OCI-LY1 (cell line): ENCODE data around the gene KRT32.

ENCODE experiments used
- H2AFZ ChIP-seq: fragments of 200-600 bp; sonication (generic), shearing (Covaris generic); 2 replicates; pipeline ENCODE4 v1.6.0; 2014; ENCODE audit warnings: antibody characterized with exemption, mild to moderate bottlenecking, low read length
- H3F3A ChIP-seq: fragments of 200-600 bp; sonication (generic), shearing (Covaris generic); 2 replicates; pipeline ENCODE4 v1.6.0; 2014; ENCODE audit warnings: mild to moderate bottlenecking, antibody characterized with exemption, low read length, moderate library complexity; ENCODE audit not compliant: insufficient read depth
- H3K27ac ChIP-seq: fragments of 200-600 bp; sonication (generic); 2 replicates; pipeline ENCODE4 v1.5.1; 2014; ENCODE audit warnings: low read length, mixed run types, mild to moderate bottlenecking, low read depth; ENCODE audit not compliant: poor library complexity, severe bottlenecking
- H3K27me3 ChIP-seq: fragments of 200-600 bp; sonication (generic); 2 replicates; pipeline ENCODE4 v1.6.0; 2014; ENCODE audit warnings: antibody characterized with exemption, mild to moderate bottlenecking, low read length, moderate library complexity; ENCODE audit not compliant: insufficient read depth
- H3K36me3 ChIP-seq: fragments of 200-600 bp; sonication (generic); 2 replicates; pipeline ENCODE4 v1.6.1; 2014; ENCODE audit warnings: mild to moderate bottlenecking, antibody characterized with exemption, low read length, moderate library complexity, mixed read lengths; ENCODE audit not compliant: insufficient read depth
- H3K4me1 ChIP-seq: fragments of 200-600 bp; sonication (generic); 2 replicates; pipeline ENCODE4 v1.5.1; 2014; ENCODE audit warnings: mild to moderate bottlenecking, low read length, moderate library complexity; ENCODE audit not compliant: insufficient read depth, severe bottlenecking
- H3K4me2 ChIP-seq: fragments of 200-600 bp; sonication (generic), shearing (Covaris generic); 2 replicates; pipeline ENCODE4 v1.6.1; 2014; ENCODE audit warnings: low read length
- H3K4me3 ChIP-seq: fragments of 200-600 bp; sonication (generic); 2 replicates; pipeline ENCODE4 v1.5.1; 2014; ENCODE audit warnings: low read length, low read depth, mild to moderate bottlenecking, mixed read lengths; ENCODE audit not compliant: poor library complexity, severe bottlenecking
- H3K79me2 ChIP-seq: fragments of 200-600 bp; shearing (Covaris generic); 2 replicates; pipeline ENCODE4 v1.6.1; 2016; ENCODE audit warnings: mixed run types, low read length, mixed read lengths; ENCODE audit not compliant: insufficient read depth
- H3K9ac ChIP-seq: fragments of 200-600 bp; sonication (generic), shearing (Covaris generic); 2 replicates; pipeline ENCODE4 v1.6.1; 2014; ENCODE audit warnings: mild to moderate bottlenecking, low read length, mixed read lengths
- H3K9me2 ChIP-seq: fragments of 200-600 bp; sonication (generic), shearing (Covaris generic); 2 replicates; pipeline ENCODE4 v1.6.1; 2014; ENCODE audit warnings: low read depth, mild to moderate bottlenecking, low read length, mixed read lengths
- H3K9me3 ChIP-seq: fragments of 200-600 bp; shearing (Covaris generic); 2 replicates; pipeline ENCODE4 v1.6.1; 2014; ENCODE audit warnings: low read length, mixed read lengths
- H4K20me1 ChIP-seq: fragments of 200-600 bp; sonication (generic), shearing (Covaris generic); 2 replicates; pipeline ENCODE4 v1.6.0; 2016; ENCODE audit warnings: mild to moderate bottlenecking, low read length; ENCODE audit not compliant: insufficient read depth
- CTCF ChIP-seq: fragments of 200-600 bp; sonication (generic), shearing (Covaris generic); IDR thresholded peaks from 2 replicates; pipeline ENCODE4 v1.5.1; 2017; ENCODE audit warnings: mild to moderate bottlenecking, antibody characterized with exemption, low read length, moderate library complexity, mixed read lengths
- EZH2 ChIP-seq: fragments of 200-600 bp; sonication (generic), shearing (Covaris generic); IDR thresholded peaks from 2 replicates; pipeline ENCODE4 v1.8.0; 2017; ENCODE audit warnings: borderline replicate concordance, mixed run types, mild to moderate bottlenecking, antibody characterized with exemption, low read length, moderate library complexity, mixed read lengths

The KRT32 gene

GRCh38 chr17:41440531-41441033, 26.6 kb downstream of the KRT32 start, which contains the start of gene KRT38:
Gene KRT38, minus strand, starts transcription at chr17:41440983. Its CDS starts 62 bp downstream, at chr17:41440921.
- TF ChIP-seq CTCF (no peak), EZH2 (no peak)
- Histone ChIP-seq H3F3A (no peaks in the 10 kb centered on the region), H3K9me3 (no peaks in the 10 kb centered on the region), H3K27me3 (0 out of 2 replicates have a peak, but pooled peaks cover 4% of the 10 kb centered on the region), H3K9ac (no peak within 1 kb of the TSS), H3K4me3 (no peak within 1 kb of the TSS), H2AFZ (no peak within 1 kb of the TSS), H3K4me1 (no peaks in the 10 kb centered on the region), H3K9me2 (no peaks in the 10 kb centered on the region), H3K79me2 (no peaks in the 10 kb centered on the region), H3K36me3 (no peaks in the 10 kb centered on the region), H3K4me2 (no peak within 1 kb of the TSS), H3K27ac (no peak within 1 kb of the TSS), H4K20me1 (no peaks in the 10 kb centered on the region; the same call in 1 of the 2 replicates)

GRCh38 chr17:41439375-41439774, 27.8 kb downstream of the KRT32 start:
- TF ChIP-seq EZH2 (no peak), CTCF (no peak)
- Histone ChIP-seq H3K9me2 (no peaks in the 10 kb centered on the region), H3K9me3 (no peaks in the 10 kb centered on the region), H3K79me2 (no peaks in the 10 kb centered on the region), H3F3A (no peaks in the 10 kb centered on the region), H4K20me1 (no peaks in the 10 kb centered on the region; the same call in 1 of the 2 replicates), H3K27ac (no peak overlapping the region), H3K27me3 (0 out of 2 replicates have a peak, but pooled peaks cover 4% of the 10 kb centered on the region), H3K4me3 (no peak overlapping the region), H3K36me3 (no peaks in the 10 kb centered on the region), H3K4me1 (no peaks in the 10 kb centered on the region), H2AFZ (no peak overlapping the region), H3K4me2 (no peak overlapping the region), H3K9ac (no peak overlapping the region)

GRCh38 chr17:41437769-41438168, 29.4 kb downstream of the KRT32 start:
- no peaks in the 10 kb centered on the region for H3K79me2 ChIP-seq
- no peaks in the 10 kb centered on the region for H3K9me2 ChIP-seq
- H3K36me3 ChIP-seq, result no peaks in the 10 kb centered on the region
- H3K27me3 ChIP-seq, result 0 out of 2 replicates have a peak, but pooled peaks cover 4% of the 10 kb centered on the region
- H3K4me2 ChIP-seq, result no peak overlapping the region
- H3K4me1 ChIP-seq, result no peaks in the 10 kb centered on the region
- no peaks in the 10 kb centered on the region for H3K9me3 ChIP-seq
- no peaks in the 10 kb centered on the region for H3F3A ChIP-seq
- no peak overlapping the region for H3K4me3 ChIP-seq
- H3K27ac ChIP-seq, result no peak overlapping the region
- H2AFZ ChIP-seq, result no peak overlapping the region
- no peaks in the 10 kb centered on the region; the same call in 1 of the 2 replicates for H4K20me1 ChIP-seq
- TF ChIP-seq CTCF (no peak), EZH2 (no peak)
- H3K9ac ChIP-seq, result no peak overlapping the region
